PFSK-1 (cell line): Measurements from ENCODE around the gene MUC21.

Source experiments
- FOXP2 ChIP-seq: optimal IDR thresholded peaks from 2 replicates; pipeline ENCODE3; 2011; ENCODE audit warnings: borderline replicate concordance, control low read depth, inconsistent platforms; ENCODE audit not compliant: insufficient read depth; ENCODE audit errors: extremely low read length, extremely low read depth
- POLR2AphosphoS5 ChIP-seq: IDR thresholded peaks from 2 replicates; pipeline ENCODE4 v1.6.1; 2012; ENCODE audit warnings: low read depth, mild to moderate bottlenecking, control low read depth, low read length, moderate library complexity
- SIN3A ChIP-seq: IDR thresholded peaks from 2 replicates; pipeline ENCODE4 v1.6.1; 2012; ENCODE audit warnings: mild to moderate bottlenecking, low read length, moderate library complexity, borderline replicate concordance; ENCODE audit not compliant: insufficient read depth
- TAF1 ChIP-seq: IDR thresholded peaks from 2 replicates; pipeline ENCODE4 v1.6.1; 2012; ENCODE audit warnings: low read length, control low read depth, borderline replicate concordance; ENCODE audit not compliant: insufficient read depth
- TF ChIP-seq, protein P1 (sequence below), 2 experiments: IDR thresholded peaks; 2 replicates each; pipeline versions ENCODE4 v1.6.1 to v1.8.0; 2011 to 2012; ENCODE audit warnings: low read depth in 2 of 2, low read length in 2 of 2, control low read depth in 1 of 2, inconsistent platforms in 1 of 2, mild to moderate bottlenecking in 1 of 2, moderate library complexity in 1 of 2; ENCODE audit not compliant: insufficient read depth in 1 of 2

MUC21 gene

DNA sequence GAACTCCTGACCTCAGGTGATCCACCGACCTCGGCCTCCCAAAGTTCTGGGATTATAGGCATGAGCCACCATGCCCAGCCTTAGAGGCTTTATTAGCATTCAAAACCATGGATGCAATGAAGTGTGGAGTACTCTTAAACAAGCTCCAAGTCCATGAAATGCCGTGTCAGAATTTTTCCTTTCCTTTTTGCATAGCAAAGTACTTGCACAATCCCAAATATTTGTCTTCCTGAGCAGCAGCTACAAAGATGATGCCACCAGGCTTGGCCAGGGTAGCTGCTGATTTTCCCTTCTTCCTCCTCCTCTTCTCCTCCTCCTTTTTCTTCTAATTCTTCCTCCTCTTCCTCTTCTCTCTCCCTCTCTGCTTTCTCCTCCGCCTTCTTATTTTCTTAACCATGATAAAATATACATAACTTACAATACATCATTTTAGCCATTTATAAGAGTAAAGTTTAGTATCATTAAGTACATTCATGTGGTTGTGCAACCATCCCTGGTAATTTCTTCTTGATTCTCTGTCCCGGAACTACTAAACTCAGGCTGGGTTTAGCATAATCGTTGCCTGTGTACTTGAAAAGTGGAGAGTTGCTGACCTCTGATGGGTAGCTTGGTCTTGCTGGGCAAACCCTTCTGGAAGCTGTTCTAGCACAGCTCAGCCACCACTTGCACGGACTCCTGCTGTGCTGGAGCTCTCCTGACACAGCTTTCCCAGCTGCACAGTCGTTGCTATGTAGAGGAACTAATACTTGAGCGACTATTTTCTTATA lies 22.4 kb upstream of the MUC21 start:
- TF ChIP-seq SIN3A (no peak), TAF1 (no peak), POLR2AphosphoS5 (no peak), FOXP2 (no peak)
- TF ChIP-seq, protein P1, sequence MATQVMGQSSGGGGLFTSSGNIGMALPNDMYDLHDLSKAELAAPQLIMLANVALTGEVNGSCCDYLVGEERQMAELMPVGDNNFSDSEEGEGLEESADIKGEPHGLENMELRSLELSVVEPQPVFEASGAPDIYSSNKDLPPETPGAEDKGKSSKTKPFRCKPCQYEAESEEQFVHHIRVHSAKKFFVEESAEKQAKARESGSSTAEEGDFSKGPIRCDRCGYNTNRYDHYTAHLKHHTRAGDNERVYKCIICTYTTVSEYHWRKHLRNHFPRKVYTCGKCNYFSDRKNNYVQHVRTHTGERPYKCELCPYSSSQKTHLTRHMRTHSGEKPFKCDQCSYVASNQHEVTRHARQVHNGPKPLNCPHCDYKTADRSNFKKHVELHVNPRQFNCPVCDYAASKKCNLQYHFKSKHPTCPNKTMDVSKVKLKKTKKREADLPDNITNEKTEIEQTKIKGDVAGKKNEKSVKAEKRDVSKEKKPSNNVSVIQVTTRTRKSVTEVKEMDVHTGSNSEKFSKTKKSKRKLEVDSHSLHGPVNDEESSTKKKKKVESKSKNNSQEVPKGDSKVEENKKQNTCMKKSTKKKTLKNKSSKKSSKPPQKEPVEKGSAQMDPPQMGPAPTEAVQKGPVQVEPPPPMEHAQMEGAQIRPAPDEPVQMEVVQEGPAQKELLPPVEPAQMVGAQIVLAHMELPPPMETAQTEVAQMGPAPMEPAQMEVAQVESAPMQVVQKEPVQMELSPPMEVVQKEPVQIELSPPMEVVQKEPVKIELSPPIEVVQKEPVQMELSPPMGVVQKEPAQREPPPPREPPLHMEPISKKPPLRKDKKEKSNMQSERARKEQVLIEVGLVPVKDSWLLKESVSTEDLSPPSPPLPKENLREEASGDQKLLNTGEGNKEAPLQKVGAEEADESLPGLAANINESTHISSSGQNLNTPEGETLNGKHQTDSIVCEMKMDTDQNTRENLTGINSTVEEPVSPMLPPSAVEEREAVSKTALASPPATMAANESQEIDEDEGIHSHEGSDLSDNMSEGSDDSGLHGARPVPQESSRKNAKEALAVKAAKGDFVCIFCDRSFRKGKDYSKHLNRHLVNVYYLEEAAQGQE (IDR thresholded peaks at IDR 0.05; ENCODE audit: insufficient read depth in 1 of 2, low read depth in 2 of 2, low read length in 2 of 2), result no peak

DNA sequence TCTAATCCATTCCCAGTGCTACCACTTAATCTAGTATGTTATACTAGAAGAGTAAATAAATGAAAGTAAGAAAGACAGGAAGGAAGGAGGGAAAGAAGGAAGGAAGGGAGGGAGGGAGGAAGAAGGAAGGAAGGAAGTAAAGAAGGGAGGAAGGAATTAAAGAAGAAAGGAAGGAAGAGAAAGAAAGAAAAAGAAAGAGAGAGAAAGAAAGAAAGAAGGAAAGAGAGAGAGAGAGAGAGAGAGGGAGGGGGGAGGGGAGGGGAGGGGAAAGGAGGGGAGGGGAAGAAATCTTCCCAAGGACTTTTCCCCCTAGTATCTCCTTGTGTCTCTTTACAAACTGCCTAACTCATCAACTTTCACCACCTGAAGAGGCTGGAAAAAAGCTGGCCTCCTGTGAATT lies 20.8 kb upstream of the MUC21 start:
- no peak for TF ChIP-seq SIN3A
- TF ChIP-seq TAF1, result no peak
- TF ChIP-seq FOXP2, result no peak
- TF ChIP-seq, protein P1 (IDR thresholded peaks at IDR 0.05; ENCODE audit: insufficient read depth in 1 of 2, low read depth in 2 of 2, low read length in 2 of 2), result no peak
- TF ChIP-seq POLR2AphosphoS5, result no peak

DNA sequence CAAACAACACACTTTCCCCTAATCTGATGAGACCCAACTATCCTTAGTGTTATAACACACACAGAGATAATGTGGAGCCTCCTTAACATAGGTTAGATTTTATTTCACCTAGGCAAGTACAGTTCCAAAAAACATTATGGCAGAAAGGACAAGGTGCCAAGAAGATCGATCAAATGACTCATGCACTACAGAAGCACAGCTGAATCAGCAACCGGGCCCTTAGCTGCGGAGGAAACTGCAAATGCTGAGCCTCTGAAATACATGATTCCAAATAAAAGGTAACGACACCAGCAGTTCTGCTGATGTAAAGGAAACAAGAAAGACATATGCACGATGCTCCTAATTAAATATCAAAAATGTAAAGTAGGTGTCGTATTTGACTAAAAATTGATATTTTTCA lies 19.9 kb upstream of the MUC21 start:
- TF ChIP-seq SIN3A (no peak), TAF1 (no peak), POLR2AphosphoS5 (no peak), FOXP2 (no peak)
- TF ChIP-seq, protein P1 (IDR thresholded peaks at IDR 0.05; ENCODE audit: insufficient read depth in 1 of 2, low read depth in 2 of 2, low read length in 2 of 2), result no peak

DNA sequence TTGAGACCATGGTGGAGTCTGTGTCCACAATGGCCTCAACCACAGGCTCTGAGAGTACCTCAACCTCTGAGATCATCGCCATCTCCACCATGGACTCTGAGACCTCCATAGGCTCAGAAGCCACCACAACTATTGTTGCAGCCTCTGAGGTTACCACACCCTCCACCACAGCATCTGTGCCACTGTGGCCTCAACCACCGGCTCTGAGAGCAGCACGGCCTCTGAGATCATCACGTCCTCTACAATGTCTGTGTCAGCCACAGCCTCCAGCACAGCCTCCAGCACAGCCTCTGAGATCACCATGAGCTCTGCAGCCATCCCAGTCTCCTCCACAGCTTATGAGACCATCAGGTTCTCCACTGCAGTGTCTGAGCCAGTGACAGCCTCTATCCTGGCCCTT lies 19.4 kb upstream of the MUC21 start:
- TF ChIP-seq TAF1, result no peak
- TF ChIP-seq POLR2AphosphoS5, result no peak
- no peak for TF ChIP-seq FOXP2
- TF ChIP-seq, protein P1 (IDR thresholded peaks at IDR 0.05; ENCODE audit: insufficient read depth in 1 of 2, low read depth in 2 of 2, low read length in 2 of 2), result no peak
